GM12872 (cell line): Measurements from ENCODE around the gene CDK8.

ENCODE experiments used
- TF ChIP-seq, protein P1 (sequence below): IDR thresholded peaks from 3 replicates; pipeline ENCODE4 v1.5.1; 2011; ENCODE audit warnings: low read depth, mild to moderate bottlenecking, low read length, moderate library complexity; ENCODE audit not compliant: insufficient read depth

CDK8 gene

DNA sequence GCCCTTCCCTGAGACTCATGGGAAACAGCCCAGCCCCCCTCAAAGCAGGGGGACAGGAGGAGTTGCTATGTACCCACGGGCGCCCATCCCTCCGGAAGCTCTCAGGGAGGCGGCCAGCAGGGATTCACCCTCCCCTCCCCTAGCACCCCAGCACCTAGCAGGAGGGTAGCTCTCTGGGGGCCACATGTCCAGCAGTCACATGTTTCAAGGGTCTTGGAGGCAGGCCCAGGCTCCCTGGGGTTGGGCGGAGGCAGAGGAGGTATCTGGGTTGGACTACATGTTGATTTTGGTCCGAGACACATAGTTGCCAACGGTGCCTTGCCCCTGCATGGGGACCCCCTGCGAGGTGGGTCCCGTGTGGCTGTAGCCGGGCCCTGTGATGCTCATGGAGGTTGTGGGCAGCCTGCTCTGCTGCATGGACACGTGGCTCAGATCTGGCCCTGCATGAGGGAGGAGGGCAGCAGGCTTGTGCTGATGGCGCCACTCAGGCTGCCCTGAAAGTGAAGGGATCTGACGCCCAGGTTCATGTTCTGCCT is 24.8 kb upstream of the CDK8 start:
- TF ChIP-seq, protein P1, sequence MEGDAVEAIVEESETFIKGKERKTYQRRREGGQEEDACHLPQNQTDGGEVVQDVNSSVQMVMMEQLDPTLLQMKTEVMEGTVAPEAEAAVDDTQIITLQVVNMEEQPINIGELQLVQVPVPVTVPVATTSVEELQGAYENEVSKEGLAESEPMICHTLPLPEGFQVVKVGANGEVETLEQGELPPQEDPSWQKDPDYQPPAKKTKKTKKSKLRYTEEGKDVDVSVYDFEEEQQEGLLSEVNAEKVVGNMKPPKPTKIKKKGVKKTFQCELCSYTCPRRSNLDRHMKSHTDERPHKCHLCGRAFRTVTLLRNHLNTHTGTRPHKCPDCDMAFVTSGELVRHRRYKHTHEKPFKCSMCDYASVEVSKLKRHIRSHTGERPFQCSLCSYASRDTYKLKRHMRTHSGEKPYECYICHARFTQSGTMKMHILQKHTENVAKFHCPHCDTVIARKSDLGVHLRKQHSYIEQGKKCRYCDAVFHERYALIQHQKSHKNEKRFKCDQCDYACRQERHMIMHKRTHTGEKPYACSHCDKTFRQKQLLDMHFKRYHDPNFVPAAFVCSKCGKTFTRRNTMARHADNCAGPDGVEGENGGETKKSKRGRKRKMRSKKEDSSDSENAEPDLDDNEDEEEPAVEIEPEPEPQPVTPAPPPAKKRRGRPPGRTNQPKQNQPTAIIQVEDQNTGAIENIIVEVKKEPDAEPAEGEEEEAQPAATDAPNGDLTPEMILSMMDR: no peak

DNA sequence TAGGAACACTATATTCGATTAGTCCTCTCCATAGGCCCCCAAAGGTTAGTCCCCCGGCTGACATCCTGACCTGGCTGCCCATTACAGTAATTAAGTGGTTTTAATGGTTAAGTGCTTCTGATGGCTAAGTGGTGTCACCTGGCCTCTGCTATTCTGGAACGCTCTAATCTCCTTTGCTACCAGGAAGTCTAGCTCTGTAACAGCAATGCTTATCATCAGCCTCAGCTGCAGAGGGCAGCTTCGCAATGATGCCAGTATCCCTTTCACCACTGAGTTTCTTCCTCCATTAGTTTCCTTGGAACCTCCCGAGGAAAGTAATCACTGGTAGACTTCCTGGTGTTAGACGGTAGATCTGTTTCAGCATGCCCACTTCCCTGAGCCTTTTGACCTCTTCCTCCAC is 23.2 kb upstream of the CDK8 start:
- TF ChIP-seq, protein P1: no peak

DNA sequence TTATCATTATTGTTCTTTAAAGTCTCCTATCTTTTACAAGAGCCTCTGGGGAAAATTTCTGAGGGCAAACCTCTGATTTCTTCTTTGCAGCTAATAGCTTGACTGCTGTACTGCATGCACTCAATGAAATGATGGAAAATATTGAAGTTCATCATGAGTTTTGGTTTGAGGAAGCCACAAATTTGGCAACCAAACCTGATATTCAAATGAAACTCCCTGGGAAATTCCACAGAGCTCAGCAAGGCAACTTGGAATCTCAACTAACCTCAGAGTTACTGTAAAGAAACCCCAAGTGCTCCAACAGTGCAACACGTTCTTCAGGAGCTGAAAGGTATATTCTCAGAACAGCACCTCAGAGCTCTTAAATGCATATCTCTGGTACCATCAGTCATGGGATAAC is 17.6 kb upstream of the CDK8 start:
- TF ChIP-seq, protein P1: no peak

DNA sequence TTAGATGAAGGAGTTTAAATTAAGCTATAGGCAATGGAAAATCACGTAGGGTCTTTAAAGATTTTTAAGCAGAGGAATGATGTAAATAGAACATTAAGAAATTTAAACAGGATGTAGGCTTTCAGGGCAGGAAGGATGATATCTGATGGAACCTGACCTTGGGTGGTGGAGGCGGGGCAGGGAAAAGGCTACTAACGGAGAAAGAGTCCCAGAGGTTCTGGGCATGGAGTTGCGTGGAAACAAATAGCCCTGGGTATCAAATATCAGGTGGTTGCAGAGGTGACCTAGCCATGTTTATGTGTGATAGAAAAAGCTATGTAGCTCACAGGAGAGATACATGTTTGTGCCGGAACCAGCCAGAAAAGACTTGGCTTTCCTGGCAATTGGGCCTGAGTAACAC is 7.8 kb upstream of the CDK8 start:
- TF ChIP-seq, protein P1: no peak

DNA sequence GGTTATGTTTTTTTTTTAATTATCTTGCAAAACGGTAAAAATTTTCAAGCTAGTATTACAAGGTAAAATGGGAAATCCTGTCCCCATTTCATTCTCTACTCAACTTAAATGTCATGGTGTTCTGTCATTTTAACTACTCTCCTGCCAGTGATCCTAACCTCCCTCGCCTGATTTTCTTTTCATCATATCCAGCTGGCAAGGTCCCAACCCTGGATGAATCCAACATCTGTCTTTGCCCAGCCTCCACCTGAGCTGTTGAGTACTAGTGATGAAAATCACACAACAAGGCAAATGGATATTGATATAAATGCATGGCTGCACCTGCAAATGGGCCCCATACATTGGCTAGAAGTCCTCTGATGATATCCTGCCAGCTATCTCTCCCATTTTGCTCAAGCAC is 6.9 kb upstream of the CDK8 start:
- TF ChIP-seq, protein P1: no peak

DNA sequence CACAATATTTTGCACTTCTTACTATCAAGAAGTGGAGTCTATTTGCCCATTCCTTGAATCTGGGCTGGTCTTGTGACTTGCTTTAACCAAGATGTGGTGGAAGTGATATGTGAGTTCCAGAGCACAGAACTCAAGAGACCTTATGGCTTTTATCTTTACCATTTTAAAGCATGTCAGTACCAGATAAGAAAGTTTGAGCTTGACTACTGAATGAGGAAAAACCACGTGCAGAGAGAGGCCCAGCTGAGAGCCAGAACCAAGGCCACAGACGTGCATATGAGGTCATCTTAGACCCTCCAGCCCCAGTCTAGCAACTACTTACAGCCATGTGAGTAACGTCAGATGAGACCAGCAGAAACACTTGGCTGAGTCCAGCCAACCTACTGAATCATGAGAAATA is 6.3 kb upstream of the CDK8 start:
- TF ChIP-seq, protein P1: no peak

DNA sequence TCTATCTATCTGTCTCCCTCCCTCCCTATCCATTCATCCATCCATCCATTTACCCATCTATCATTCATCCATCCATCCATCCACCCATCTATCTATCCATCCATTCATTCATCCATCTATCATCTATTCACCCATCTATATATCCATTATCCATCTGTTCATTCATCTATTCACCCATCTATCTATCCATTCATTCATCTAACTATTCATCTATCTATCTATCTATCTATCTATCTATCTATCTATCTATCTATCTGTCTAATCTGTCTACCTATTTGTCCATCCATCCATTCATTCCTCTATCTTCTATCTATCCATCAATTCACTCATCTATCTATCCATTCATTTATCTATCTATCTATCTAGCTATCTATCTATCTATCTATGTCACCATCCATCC is 4.4 kb upstream of the CDK8 start:
- TF ChIP-seq, protein P1: no peak
